Hematopoietic multipotent progenitor cell treated with erythropoietin and hydrocortisone succinate and interleukin-3 and kit ligand, for 17 days (in vitro differentiated cells): ENCODE measurements around the gene TBCC.
A peak's percentile ranks its signal among the peaks of the same experiment; 100 is the strongest.
"Not testable (repeated sequence)": the region's sequence is repeated elsewhere in the genome, so short reads cannot be mapped to it uniquely, and the experiment has no call there.

ENCODE experiments used
- DNase-seq: peaks from one replicate; pipeline ENCODE4 v3.0.0-alpha.2; 2015; ENCODE audit warnings: low spot score

Gene TBCC

GRCh38 chr6:42745640-42746462 lies at the start of gene TBCC:
TSS of gene TBCC (minus strand) at chr6:42746103. CDS start at chr6:42746073, 30 bp downstream.
- DNase-seq = peak; percentile 97

GRCh38 chr6:42795651-42796050 lies 49.7 kb upstream of the TBCC start:
- DNase-seq = no peak

- DNase-seq = no peak
Measured at GRCh38 chr6:42791706-42792320, 45.9 kb upstream of the TBCC start.

GRCh38 chr6:42790549-42791181 lies 44.8 kb upstream of the TBCC start:
- DNase-seq = no peak

- DNase-seq = no peak
Measured at GRCh38 chr6:42788671-42789070, 42.8 kb upstream of the TBCC start.

- DNase-seq = no peak
Measured at GRCh38 chr6:42787063-42787472, 41.2 kb upstream of the TBCC start.

GRCh38 chr6:42786525-42786985 lies 40.7 kb upstream of the TBCC start:
- no peak for DNase-seq

- no peak for DNase-seq
Measured at GRCh38 chr6:42784717-42785498, 39.0 kb upstream of the TBCC start.

GRCh38 chr6:42783876-42784642 lies 38.2 kb upstream of the TBCC start:
- peak; percentile 83 for DNase-seq

GRCh38 chr6:42783177-42783875 lies 37.4 kb upstream of the TBCC start:
- DNase-seq = peak; percentile 88

GRCh38 chr6:42782689-42783176 lies 36.8 kb upstream of the TBCC start:
- DNase-seq = peak; percentile 77

- DNase-seq = peak; percentile 69
Measured at GRCh38 chr6:42781796-42782688, 36.1 kb upstream of the TBCC start, which contains the start of gene BICRAL. TSS of gene BICRAL (plus strand) at chr6:42782052. CDS start at chr6:42822023, 39,971 bp downstream.

- DNase-seq = no peak
Measured at GRCh38 chr6:42781546-42781795, 35.6 kb upstream of the TBCC start.

- no peak for DNase-seq
Measured at GRCh38 chr6:42779521-42779920, 33.6 kb upstream of the TBCC start.

GRCh38 chr6:42778122-42778521 lies 32.2 kb upstream of the TBCC start:
- DNase-seq = no peak

- no peak for DNase-seq
Measured at GRCh38 chr6:42777126-42777822, 31.4 kb upstream of the TBCC start.

- DNase-seq = not testable (repeated sequence)
Measured at GRCh38 chr6:42774821-42775487, 29.1 kb upstream of the TBCC start.

GRCh38 chr6:42774201-42774600 lies 28.3 kb upstream of the TBCC start:
- no peak for DNase-seq

GRCh38 chr6:42771741-42772100 lies 25.8 kb upstream of the TBCC start:
- no peak for DNase-seq
